Esophagus squamous epithelium (tissue), 5 donors: ENCODE data around the gene ZNF646. TPM values are rescaled to one million over a fixed set of nuclear protein-coding genes. Genes with fewer than 3 reads are reported as not detected.

ENCODE experiments used
- DNase-seq: peaks from one replicate; lab custom pipeline; 2025; lab: John Stamatoyannopoulos, UW
- H3K27ac ChIP-seq, 4 donors: fragments of 200-600 bp; sonication (generic); one replicate each; pipeline ENCODE4 v1.5.1; 2016 to 2019; ENCODE audit warnings: mild to moderate bottlenecking in 1 of 4
- H3K27me3 ChIP-seq, 4 donors: fragments of 200-600 bp; sonication (generic); 1 replicate in 3 of 4; 2 replicates in 1 of 4; pipeline versions ENCODE4 v1.5.1 to v1.6.0; 2017 to 2021; ENCODE audit warnings: antibody characterized with exemption in 1 of 4
- H3K36me3 ChIP-seq, 3 donors: fragments of 200-600 bp; sonication (generic); one replicate each; pipeline ENCODE4 v1.5.1; 2016 to 2019
- H3K4me1 ChIP-seq, 3 donors: fragments of 200-600 bp; sonication (generic); one replicate each; pipeline ENCODE4 v1.5.1; 2017 to 2019
- H3K4me3 ChIP-seq, 4 donors: fragments of 200-600 bp; sonication (generic); 1 replicate in 3 of 4; 2 replicates in 1 of 4; pipeline ENCODE4 v1.5.1; 2016 to 2019; ENCODE audit warnings: mild to moderate bottlenecking in 2 of 4, moderate library complexity in 1 of 4
- H3K9me3 ChIP-seq, 3 donors: fragments of 200-600 bp; sonication (generic); one replicate each; pipeline ENCODE4 v1.5.1; 2016 to 2019
- POLR2A ChIP-seq, 4 donors: fragments of 450-650 bp; IDR thresholded peaks; one replicate each; pipeline ENCODE4 v1.6.1; 2017; ENCODE audit warnings: antibody characterized with exemption in 4 of 4, mild to moderate bottlenecking in 4 of 4, moderate library complexity in 3 of 4
- WGBS, 2 donors: methylation state at CpG; one replicate each; pipeline ENCODE4 v1.1.5; 2018; 5-methylcytosine and 5-hydroxymethylcytosine counted together
- intact Hi-C: fragments of 100-400 bp; cut with DNase I; formaldehyde crosslinking; loops from one replicate; pipeline ENCODE4 v1.15.0; 2022
- total RNA-seq, 4 donors: library from RNA; depleted of rRNA; stranded (reverse); fragments of >200 nt; gene quantifications; one replicate each; pipeline ENCODE4 v1.1.0, GENCODE V29; 2016
- TF ChIP-seq, protein P1 (sequence below), 6 experiments: fragments of 450-650 bp in 4 of 6; fragments of 200-600 bp in 2 of 6; sonication (generic) in 2 of 6; IDR thresholded peaks; one replicate each; pipeline ENCODE4 v1.5.1; 2016 to 2019; ENCODE audit warnings: antibody characterized with exemption in 6 of 6, mild to moderate bottlenecking in 4 of 6, moderate library complexity in 4 of 6
- donor health status: DM: yes; HTN: yes; CAD: no.

The ZNF646 gene
- total RNA-seq, 4 donors from 2014 or later: 6.5 to 13.4 (median 10.0) TPM

DNA sequence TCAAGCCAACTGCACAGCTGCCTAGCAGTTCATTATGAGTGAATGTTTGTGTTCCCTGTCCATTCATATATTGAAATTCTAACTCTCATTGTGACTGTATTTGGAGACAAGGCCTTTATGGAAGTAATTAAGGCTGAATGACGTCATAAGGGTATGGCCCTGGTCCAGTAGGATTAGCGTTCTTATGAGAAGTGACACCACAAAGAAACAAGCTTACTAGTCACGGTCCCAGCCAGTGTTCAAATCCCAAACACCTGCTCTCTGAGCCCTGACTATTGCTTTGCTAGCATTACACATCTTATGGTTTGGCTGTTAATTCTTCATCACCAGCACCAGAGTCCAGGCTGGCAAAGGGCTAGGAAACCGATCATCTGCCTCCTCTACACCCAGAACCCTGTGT is 2.4 kb upstream of the ZNF646 start:
- TF ChIP-seq, protein P1, sequence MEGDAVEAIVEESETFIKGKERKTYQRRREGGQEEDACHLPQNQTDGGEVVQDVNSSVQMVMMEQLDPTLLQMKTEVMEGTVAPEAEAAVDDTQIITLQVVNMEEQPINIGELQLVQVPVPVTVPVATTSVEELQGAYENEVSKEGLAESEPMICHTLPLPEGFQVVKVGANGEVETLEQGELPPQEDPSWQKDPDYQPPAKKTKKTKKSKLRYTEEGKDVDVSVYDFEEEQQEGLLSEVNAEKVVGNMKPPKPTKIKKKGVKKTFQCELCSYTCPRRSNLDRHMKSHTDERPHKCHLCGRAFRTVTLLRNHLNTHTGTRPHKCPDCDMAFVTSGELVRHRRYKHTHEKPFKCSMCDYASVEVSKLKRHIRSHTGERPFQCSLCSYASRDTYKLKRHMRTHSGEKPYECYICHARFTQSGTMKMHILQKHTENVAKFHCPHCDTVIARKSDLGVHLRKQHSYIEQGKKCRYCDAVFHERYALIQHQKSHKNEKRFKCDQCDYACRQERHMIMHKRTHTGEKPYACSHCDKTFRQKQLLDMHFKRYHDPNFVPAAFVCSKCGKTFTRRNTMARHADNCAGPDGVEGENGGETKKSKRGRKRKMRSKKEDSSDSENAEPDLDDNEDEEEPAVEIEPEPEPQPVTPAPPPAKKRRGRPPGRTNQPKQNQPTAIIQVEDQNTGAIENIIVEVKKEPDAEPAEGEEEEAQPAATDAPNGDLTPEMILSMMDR (IDR thresholded peaks at IDR 0.05): no peak
- no peak for TF ChIP-seq POLR2A (IDR thresholded peaks at IDR 0.05)
- Histone ChIP-seq H3K27ac (peak overlapping the region; percentile 95 to 99 (median 96)), H3K27me3 (no peaks in the 10 kb centered on the region), H3K9me3 (no peaks in the 10 kb centered on the region), H3K36me3 (peaks cover 4 to 10% (median 6%) of the 10 kb centered on the region in 3 donors), H3K4me3 (peak overlapping the region in 1 of 4 donors; percentile 92), H3K4me1 (peaks cover 15 to 48% (median 23%) of the 10 kb centered on the region in 3 donors)
- 12 to 24% methylated on average over 4 of the region's 4 CpGs for WGBS, 2 donors
- intact Hi-C loops: no loop called here
- DNase-seq: no peak

DNA sequence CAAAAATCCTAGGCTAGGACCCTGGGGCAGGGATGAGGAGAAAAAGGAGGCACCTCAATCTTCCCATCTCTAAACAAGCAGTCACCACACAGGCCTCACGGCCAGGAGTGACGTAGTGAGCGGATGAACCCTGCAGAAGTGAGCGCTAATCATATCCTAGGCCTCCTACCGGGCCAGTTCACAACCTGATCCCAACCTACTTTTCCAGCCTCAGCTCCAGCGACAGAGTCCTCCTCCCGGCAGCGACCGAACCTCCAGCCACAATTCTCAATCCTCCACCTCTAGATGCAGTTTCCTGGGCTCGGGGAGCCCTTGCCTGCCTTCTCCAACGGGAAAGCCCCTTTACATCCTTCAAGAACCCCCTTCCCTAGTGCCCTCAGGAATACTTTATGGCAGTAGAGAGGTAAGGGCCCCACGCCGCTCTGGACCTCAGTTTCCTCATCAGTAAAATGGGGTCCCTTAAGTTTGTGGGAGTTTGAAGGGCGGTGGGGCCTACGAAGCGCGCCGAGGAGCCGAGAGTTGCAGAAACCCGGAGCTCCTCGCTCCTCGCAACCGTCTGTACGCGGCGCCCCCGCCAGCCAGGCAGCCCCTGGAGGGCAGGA is 1.6 kb upstream of the ZNF646 start:
- H3K27ac ChIP-seq: peak overlapping the region; percentile 95 to 99 (median 96)
- H3K27me3 ChIP-seq: no peaks in the 10 kb centered on the region
- TF ChIP-seq, protein P1 (IDR thresholded peaks at IDR 0.05): peak in 1 of 6 experiments; percentile 12
- TF ChIP-seq POLR2A (IDR thresholded peaks at IDR 0.05): no peak
- intact Hi-C loops: no loop called here
- H3K4me1 ChIP-seq: peaks cover 15 to 48% (median 23%) of the 10 kb centered on the region in 3 donors
- H3K36me3 ChIP-seq: peaks cover 12 to 17% (median 12%) of the 10 kb centered on the region in 3 donors
- DNase-seq: no peak
- WGBS, 2 donors: 0 to 5% methylated on average over 3 to 11 of the region's 27 CpGs
- H3K9me3 ChIP-seq: no peaks in the 10 kb centered on the region
- peak overlapping the region; percentile 92 to 97 (median 96) for H3K4me3 ChIP-seq

DNA sequence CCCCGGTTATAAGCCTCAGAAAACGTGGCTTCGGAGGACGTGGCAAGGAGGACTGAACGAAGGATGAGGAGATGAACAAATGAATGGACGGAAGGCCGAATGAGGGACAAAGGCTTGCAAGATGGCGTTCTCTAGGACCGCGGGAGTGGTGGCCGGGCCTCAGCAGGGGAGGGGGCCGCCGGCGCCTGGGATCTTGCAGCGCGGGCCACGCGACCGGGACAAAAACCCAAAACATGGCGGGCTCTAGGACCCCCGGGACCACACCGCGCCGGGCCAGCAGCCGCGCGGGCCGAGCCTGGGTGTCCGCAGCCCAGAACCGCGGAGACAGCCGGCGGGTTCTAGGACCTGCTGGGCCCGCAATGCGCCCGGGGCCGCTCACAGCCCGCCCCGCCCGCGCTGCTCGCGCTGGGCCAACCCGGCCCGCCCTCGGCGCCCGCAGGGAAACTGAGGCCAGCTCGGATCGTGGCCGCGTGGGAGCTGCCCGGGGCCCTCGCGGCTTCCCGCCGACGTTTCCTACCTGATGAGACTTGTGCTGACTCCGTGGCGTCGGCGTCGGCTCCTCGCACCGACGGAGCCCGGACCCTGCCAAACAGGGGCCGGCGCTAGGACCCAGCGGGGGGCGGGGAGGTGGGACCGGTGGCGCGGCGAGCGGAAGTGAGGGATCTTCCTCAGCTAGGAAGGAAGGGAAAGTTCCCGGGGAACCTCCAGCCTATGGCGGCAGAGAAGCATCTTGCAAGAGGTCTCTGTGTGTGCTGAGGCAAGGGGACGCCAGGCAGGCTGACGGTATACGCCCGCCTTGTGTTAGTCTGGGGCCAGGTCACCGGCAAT is 866 bp upstream of the ZNF646 start:
- intact Hi-C loops: no loop called here
- no peaks in the 10 kb centered on the region for H3K9me3 ChIP-seq
- H3K4me1 ChIP-seq: peaks cover 15 to 48% (median 23%) of the 10 kb centered on the region in 3 donors
- no peak for TF ChIP-seq POLR2A (IDR thresholded peaks at IDR 0.05)
- TF ChIP-seq, protein P1 (IDR thresholded peaks at IDR 0.05): peak in 1 of 6 experiments; percentile 25
- WGBS, 2 donors: 0% methylated on average over 11 of the region's 83 CpGs
- H3K27ac ChIP-seq: peak overlapping the region; percentile 95 to 99 (median 96)
- DNase-seq: peak; percentile 55
- H3K36me3 ChIP-seq: peaks cover 18 to 25% (median 19%) of the 10 kb centered on the region in 3 donors
- peak overlapping the region; percentile 92 to 97 (median 96) for H3K4me3 ChIP-seq
- H3K27me3 ChIP-seq: no peaks in the 10 kb centered on the region

DNA sequence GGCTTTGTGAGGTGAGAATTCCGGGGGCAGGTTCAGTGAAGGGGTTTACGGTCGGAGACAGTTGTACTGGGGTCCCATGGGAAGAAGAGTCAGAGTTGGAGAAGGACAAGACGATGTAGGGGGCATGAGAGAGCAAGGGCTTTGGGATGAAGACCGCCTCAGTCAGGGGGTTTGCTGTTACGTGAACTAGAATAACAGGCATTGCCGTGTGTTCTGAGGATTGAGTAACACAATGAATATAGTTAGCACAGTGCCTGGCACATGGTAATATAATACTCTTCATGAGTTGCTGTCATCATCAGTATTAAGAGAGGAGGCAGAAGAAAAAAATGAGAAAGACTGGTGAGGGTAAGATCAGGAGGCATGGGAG is 577 bp downstream of the ZNF646 start:
- intact Hi-C loops: no loop called here
- no peak for DNase-seq
- H3K27me3 ChIP-seq: no peaks in the 10 kb centered on the region
- H3K4me3 ChIP-seq: peak overlapping the region; percentile 92 to 97 (median 96)
- peaks cover 15 to 48% (median 23%) of the 10 kb centered on the region in 3 donors for H3K4me1 ChIP-seq
- WGBS, 2 donors: 1% methylated on average over 7 of the region's 7 CpGs
- TF ChIP-seq, protein P1 (IDR thresholded peaks at IDR 0.05): no peak
- no peak for TF ChIP-seq POLR2A (IDR thresholded peaks at IDR 0.05)
- peak overlapping the region; percentile 95 to 99 (median 96) for H3K27ac ChIP-seq
- peaks cover 25 to 39% (median 32%) of the 10 kb centered on the region in 3 donors for H3K36me3 ChIP-seq
- H3K9me3 ChIP-seq: no peaks in the 10 kb centered on the region

DNA sequence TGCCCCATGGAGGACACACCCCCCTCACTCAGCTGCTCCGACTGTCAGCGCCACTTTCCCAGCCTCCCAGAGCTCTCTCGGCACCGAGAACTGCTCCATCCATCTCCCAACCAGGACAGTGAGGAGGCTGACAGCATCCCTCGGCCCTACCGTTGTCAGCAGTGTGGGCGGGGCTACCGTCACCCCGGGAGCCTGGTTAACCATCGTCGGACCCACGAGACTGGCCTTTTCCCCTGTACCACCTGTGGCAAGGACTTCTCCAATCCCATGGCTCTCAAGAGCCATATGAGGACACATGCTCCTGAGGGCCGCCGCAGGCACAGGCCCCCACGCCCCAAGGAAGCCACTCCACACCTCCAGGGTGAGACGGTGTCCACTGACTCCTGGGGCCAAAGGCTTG is 2.1 kb downstream of the ZNF646 start:
- 71 to 80% methylated on average over 1 to 7 of the region's 16 CpGs for WGBS, 2 donors
- intact Hi-C loops: no loop called here

More for the DNA sequence above, 2.1 kb downstream of the ZNF646 start:
- Histone ChIP-seq H3K4me1 (peaks cover 15 to 42% (median 23%) of the 10 kb centered on the region in 3 donors), H3K9me3 (no peaks in the 10 kb centered on the region), H3K4me3 (no peak overlapping the region), H3K27me3 (no peaks in the 10 kb centered on the region), H3K27ac (no peak overlapping the region), H3K36me3 (peaks cover 33 to 54% (median 48%) of the 10 kb centered on the region in 3 donors)
- no peak for DNase-seq
- TF ChIP-seq POLR2A (IDR thresholded peaks at IDR 0.05): no peak
- TF ChIP-seq, protein P1 (IDR thresholded peaks at IDR 0.05): no peak
